ENCODE data around the gene PEX11G. TPM values are rescaled to one million over a fixed set of nuclear protein-coding genes. Genes with fewer than 3 reads are reported as not detected.

Gene PEX11G
- total and polyA plus RNA-seq, 9 of the 15 experiments (the other 6 are each of a cell fraction or from before 2014, with no cell fraction given): 0.07 to 3.2 (median 0.70) TPM; not detected in 1

DNA sequence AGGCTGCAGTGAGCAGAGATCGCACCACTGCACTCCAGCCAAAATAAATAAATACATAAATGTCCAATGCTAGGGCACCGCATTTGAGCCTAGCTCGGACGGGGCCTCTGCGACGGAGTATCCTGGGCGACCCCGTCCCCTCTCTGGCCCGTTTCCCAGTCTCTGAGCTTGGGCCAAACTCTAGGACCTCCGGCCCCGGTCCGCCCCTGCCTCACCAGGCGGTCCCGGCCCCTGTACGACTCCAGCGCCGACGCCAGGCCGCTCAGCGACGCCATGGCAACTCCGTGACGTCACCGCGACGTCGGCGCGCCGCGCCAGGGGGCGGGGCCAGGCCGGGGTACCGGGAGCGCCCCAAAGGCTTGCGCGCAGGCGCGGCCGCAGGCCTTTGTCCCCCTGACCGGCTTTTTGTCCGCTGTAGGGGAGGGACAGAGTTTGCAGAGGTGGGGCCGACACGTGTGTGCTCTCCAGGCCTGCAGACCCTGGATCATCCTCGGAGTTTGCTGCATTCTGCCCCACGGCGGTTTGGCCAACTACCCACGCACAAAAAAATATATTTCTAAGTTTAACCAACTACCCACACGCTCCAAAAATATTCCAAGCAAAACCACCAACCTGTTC, at the start of gene PEX11G (continued):
- TF ChIP-seq, protein P1, sequence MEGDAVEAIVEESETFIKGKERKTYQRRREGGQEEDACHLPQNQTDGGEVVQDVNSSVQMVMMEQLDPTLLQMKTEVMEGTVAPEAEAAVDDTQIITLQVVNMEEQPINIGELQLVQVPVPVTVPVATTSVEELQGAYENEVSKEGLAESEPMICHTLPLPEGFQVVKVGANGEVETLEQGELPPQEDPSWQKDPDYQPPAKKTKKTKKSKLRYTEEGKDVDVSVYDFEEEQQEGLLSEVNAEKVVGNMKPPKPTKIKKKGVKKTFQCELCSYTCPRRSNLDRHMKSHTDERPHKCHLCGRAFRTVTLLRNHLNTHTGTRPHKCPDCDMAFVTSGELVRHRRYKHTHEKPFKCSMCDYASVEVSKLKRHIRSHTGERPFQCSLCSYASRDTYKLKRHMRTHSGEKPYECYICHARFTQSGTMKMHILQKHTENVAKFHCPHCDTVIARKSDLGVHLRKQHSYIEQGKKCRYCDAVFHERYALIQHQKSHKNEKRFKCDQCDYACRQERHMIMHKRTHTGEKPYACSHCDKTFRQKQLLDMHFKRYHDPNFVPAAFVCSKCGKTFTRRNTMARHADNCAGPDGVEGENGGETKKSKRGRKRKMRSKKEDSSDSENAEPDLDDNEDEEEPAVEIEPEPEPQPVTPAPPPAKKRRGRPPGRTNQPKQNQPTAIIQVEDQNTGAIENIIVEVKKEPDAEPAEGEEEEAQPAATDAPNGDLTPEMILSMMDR (IDR thresholded peaks at IDR 0.05 in 2 of 3, conservative IDR thresholded peaks at IDR 0.05 in 1 of 3; ENCODE audit: insufficient read depth in 2 of 3, low read depth in 1 of 3, low read length in 3 of 3): no peak
- TF ChIP-seq, protein P2, sequence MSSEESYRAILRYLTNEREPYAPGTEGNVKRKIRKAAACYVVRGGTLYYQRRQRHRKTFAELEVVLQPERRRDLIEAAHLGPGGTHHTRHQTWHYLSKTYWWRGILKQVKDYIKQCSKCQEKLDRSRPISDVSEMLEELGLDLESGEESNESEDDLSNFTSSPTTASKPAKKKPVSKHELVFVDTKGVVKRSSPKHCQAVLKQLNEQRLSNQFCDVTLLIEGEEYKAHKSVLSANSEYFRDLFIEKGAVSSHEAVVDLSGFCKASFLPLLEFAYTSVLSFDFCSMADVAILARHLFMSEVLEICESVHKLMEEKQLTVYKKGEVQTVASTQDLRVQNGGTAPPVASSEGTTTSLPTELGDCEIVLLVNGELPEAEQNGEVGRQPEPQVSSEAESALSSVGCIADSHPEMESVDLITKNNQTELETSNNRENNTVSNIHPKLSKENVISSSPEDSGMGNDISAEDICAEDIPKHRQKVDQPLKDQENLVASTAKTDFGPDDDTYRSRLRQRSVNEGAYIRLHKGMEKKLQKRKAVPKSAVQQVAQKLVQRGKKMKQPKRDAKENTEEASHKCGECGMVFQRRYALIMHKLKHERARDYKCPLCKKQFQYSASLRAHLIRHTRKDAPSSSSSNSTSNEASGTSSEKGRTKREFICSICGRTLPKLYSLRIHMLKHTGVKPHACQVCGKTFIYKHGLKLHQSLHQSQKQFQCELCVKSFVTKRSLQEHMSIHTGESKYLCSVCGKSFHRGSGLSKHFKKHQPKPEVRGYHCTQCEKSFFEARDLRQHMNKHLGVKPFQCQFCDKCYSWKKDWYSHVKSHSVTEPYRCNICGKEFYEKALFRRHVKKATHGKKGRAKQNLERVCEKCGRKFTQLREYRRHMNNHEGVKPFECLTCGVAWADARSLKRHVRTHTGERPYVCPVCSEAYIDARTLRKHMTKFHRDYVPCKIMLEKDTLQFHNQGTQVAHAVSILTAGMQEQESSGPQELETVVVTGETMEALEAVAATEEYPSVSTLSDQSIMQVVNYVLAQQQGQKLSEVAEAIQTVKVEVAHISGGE (CRISPR knock-in tag; IDR thresholded peaks at IDR 0.05): no peak
- TF ChIP-seq, protein P3, sequence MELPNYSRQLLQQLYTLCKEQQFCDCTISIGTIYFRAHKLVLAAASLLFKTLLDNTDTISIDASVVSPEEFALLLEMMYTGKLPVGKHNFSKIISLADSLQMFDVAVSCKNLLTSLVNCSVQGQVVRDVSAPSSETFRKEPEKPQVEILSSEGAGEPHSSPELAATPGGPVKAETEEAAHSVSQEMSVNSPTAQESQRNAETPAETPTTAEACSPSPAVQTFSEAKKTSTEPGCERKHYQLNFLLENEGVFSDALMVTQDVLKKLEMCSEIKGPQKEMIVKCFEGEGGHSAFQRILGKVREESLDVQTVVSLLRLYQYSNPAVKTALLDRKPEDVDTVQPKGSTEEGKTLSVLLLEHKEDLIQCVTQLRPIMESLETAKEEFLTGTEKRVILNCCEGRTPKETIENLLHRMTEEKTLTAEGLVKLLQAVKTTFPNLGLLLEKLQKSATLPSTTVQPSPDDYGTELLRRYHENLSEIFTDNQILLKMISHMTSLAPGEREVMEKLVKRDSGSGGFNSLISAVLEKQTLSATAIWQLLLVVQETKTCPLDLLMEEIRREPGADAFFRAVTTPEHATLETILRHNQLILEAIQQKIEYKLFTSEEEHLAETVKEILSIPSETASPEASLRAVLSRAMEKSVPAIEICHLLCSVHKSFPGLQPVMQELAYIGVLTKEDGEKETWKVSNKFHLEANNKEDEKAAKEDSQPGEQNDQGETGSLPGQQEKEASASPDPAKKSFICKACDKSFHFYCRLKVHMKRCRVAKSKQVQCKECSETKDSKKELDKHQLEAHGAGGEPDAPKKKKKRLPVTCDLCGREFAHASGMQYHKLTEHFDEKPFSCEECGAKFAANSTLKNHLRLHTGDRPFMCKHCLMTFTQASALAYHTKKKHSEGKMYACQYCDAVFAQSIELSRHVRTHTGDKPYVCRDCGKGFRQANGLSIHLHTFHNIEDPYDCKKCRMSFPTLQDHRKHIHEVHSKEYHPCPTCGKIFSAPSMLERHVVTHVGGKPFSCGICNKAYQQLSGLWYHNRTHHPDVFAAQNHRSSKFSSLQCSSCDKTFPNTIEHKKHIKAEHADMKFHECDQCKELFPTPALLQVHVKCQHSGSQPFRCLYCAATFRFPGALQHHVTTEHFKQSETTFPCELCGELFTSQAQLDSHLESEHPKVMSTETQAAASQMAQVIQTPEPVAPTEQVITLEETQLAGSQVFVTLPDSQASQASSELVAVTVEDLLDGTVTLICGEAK (IDR thresholded peaks at IDR 0.05): 0 out of 2 replicates have a peak, but pooled peaks have one; percentile 11
- TF ChIP-seq, protein P3 (CRISPR knock-in tag; IDR thresholded peaks at IDR 0.05): no peak
- TF ChIP-seq ZNF280B (CRISPR knock-in tag; IDR thresholded peaks at IDR 0.05): no peak
- no peak for TF ChIP-seq HIVEP1 (CRISPR knock-in tag; IDR thresholded peaks at IDR 0.05)
- no peak for TF ChIP-seq SLC30A9 (CRISPR knock-in tag; IDR thresholded peaks at IDR 0.05)
- TF ChIP-seq ZNF217 (CRISPR knock-in tag; IDR thresholded peaks at IDR 0.05): no peak
- no peak for TF ChIP-seq FOXM1 (IDR thresholded peaks at IDR 0.05; ENCODE audit: low read depth)
- no peak for TF ChIP-seq FOXM1 (CRISPR knock-in tag; IDR thresholded peaks at IDR 0.05; ENCODE audit: low read depth)
- no peak for TF ChIP-seq MECOM (CRISPR knock-in tag; IDR thresholded peaks at IDR 0.05)

Data from K562 (cell line).